NOMO-1 (cell line): ENCODE results near the gene TRRAP.
"Not testable (repeated sequence)": the region's sequence is repeated elsewhere in the genome, so short reads cannot be mapped to it uniquely, and the experiment has no call there.

Experiments
- DNase-seq, 2 experiments: peaks; one replicate each; lab custom pipeline; 2025; ENCODE audit not compliant: unreplicated experiment in 2 of 2; lab: John Stamatoyannopoulos, UW

TRRAP gene

DNA sequence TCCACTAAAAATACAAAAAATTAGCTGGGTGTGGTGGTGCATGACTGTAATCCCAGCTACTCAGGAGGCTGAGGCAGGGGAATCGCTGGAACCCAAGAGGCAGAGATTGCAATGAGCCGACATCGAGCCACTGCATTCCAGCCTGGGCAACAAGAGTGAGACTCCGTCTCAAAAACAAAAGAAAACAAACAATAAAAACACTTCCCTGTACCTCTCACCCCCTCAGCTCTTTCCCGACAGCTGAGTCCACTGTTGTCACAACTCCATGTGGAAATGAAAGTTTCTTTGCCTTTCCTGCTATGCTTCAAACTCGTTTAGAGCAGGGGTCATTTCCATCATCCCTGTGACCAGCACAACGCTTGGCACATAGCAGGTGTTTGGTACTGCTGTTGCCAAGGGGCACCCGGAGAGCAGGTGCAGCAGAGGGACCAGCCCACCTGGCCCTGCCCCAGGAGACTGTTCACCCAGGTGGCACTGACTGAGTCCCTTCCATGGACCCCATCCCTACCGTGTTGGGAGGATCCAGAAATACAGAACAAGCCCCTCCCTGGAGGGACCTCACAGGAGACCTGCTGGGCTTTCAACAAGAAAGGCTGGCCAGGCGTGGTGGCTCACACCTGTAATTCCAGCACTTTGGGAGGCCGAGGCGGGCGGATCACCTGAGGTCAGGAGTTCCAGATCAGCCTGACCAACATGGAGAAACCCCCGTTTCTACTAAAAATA is 13.4 kb upstream of the TRRAP start:
- peak; percentile 6 to 11 for DNase-seq

- DNase-seq, result no peak
Observed at GRCh38 chr7:98866351-98866750, 12.0 kb upstream of the TRRAP start.

- DNase-seq, result no peak
Observed at GRCh38 chr7:98866765-98867164, 11.6 kb upstream of the TRRAP start.

DNA sequence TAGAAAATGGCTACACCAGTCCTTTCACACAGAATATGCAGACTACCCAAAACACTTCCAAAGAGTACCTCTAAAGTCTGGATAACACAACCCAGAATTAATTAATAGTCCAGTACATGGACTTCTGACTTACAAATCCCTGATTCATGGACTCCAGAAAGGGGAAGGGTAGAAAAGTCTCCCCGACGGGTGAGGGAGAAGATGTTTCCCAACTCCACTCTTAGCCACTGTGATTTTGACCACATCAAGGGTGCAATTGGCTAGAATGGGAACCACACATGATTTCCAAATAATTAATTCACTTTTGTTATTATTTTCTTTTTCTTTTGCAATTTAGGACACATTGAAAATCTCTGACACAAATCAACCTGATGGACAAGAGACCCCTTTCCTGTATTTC is 9.9 kb upstream of the TRRAP start:
- DNase-seq, result peak in 1 of 2 experiments; percentile 30

DNA sequence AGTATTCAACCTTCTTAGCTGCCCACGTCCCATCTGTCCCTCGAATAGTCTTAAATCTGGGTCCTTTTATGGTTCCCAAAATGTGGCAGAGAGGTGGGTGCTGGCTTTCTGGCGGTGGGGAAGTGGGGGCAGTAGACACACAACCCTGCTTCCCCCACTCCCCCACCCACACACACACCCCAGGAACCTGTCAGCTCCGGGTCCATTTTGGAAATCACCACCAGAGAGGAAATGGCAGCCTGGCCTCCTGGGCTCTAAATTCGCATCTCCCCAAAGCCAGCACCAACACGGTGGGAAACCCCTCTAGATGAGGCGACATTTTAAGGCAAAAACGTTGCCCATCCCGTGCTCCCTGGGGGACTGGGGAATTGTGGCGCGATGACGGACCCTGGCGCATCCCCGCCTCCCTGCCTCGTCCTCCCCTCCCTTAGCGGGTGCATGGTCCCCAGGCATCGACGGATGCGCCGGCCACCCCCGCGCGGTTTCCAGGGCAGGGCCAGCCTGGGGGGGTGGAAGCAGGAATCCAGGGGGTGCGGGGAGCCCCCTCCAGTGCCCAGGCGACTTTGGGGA is 9.2 kb upstream of the TRRAP start:
- no peak for DNase-seq

DNA sequence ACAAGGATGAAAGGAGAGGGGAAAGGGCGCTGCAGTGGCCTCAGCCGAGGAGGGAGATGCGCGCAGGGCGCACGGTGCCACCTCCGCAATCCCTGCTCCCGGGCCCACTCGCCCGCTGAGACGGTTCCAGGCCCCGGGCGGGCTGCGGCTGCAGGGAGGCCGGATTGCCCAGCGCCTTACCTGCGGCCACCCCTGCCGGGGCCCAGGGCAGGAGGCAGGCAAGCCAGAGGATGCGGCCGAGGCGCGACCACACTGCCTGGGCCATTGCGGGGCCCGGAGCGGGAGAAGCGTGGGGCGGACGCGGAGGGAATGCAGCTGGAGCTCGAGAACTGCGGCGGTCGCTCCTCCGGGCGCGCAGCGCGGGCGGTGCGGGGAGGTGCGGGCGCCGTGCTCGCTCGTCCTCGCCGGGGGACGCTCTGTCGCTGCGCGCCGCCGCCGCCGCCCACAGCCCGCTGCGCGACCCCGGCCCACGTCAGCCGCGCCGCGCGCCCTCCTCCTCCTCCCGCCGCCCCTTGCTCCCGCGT is 8.7 kb upstream of the TRRAP start, which contains the start of gene TMEM130:
Gene TMEM130, minus strand, starts transcription at position 418 of the 524 bp plus-strand sequence. Its CDS starts 153 bp downstream, at position 265.
- no peak for DNase-seq

DNA sequence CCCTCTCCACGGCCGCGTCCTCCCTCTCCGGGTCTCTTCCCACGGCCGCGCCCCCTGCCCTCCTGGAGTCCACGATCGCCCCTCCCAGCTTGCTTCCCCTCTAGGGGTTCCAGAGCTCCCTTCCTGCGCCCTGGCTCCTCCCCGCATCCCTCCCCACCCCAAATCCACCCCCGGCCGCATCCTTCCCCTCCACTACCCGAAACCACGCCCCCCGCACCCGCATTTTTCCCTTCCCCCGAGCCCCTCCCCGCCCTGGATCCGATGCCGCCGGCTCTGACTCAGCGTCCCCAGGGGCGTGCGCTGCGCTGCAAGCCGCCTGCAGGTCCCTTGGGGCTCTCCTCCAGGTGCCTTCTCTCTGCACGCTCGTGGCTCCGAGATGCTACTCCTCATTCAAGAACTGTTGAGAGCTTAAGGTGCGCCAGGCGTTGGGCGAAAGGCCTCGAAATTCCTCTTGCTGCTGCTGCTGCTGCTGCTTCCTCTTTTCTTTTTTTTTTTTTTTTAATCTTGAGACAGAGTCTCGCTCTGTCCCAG is 8.1 kb upstream of the TRRAP start:
- peak; percentile 69 to 81 for DNase-seq

DNA sequence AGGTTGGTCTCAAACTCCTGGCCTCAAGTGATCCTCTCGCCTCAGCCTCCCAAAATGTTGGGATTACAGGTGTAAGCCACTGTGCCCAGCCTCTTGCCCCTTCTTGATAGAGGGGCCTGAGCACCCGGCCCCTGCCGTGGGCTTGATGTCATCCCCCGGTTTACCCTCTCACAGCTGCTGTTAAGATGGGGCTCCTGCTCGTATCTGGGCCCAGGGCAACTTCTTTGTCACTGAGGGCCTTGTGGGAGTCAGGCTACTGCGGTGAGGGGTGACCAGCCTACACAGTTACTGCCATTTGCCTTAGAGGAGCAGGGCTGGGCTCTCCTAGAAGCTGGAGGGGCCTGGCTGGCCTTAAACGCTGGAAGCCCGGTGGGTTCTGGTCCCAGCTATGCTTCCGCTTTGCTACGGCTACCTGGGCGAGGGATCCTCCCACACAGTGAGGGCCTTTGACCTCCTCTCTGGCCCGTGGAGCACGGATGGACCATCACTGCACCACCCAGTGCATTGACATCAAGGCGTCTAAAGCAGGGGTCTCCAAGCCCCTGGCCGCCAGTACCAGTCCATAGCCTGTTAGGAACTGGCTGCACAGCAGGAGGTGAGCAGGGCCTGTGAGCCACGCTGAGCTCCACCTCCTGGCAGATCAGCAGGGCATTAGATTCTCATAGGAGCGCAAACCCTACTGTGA is 7.4 kb upstream of the TRRAP start:
- no peak for DNase-seq

DNA sequence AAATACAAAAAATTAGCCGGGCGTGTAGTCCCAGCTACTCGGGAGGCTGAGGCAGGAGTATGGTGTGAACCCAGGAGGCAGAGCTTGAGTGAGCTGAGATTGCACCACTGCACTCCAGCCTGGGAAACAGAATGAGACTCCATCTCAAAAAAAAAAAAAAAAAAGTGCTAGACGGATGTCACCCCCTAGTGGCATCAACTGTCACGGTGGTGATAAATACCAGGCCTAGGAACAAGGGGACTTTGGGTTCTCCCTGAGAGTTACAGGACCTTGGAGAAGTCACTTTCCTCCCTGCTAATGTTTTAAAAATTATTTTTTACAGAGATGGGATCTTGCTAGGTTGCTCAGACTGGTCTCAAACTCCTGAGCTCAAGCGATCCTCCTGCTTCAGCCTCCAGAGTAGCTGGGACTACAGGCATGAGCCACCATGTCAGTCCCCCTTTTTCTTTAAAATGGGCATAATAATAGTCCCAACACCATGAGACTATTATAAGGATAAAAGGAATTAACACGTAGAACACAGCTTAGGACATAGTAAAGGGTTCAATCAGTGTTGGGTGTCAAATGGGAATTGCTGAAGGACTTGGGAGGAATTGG is 5.9 kb upstream of the TRRAP start:
- peak in 1 of 2 experiments; percentile 33 for DNase-seq

DNA sequence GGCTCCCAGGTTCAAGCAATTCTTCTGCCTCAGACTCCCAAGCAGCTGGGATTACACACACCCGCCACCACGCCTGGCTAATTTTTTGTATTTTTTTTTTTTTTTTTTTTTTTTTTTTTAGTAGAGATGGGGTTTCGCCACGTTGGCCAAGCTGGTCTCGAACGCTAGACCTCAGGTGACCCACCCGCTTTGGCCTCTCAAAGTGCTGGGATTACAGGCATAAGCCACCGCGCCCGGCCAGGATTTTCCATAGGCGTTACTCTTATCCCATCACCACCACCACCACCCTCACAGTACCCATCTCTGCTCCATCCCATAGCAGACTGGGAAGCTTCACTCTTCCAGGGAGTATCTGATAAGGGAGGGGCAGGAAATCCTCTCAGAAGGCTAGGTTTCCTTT is 4.7 kb upstream of the TRRAP start:
- DNase-seq, result not testable (repeated sequence)

DNA sequence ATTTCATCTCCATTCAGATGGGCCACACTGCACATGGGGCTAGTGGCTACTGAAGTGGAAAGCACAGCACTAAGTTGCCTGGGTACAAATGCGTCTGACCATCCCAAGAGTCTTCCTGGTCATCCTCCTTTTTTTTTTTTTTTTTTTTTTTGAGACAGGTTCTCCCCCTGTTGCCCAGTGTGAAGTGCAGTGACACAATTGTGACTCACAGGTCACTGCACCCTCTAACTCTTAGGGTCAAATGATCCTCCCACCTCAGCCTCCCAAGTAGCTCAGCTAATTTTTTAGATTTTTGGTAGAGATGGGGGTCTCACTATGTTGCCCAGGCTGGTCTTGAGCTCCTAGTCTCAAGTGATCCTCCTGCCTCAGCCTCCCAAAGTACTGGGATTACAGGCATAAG is 3.4 kb upstream of the TRRAP start:
- no peak for DNase-seq

DNA sequence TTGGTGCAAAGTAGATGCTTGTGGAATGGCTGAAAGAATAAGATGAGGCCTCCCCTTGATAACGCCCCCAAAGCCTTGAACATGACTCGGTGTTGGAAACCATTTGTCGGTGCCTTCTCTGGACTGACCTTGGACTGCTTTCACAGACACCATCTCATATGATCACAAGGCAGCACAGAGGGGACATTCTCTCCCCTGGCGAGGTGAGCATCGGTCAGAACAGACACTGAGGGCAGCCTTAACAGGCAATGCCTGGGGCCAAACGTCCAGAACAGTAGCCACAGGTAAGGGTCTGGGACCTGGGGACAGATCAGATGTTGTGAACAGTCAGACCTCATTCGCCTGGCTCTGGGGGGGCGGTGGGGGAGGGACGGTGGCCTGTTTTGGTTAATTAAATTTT is 2.8 kb upstream of the TRRAP start:
- no peak for DNase-seq

- no peak for DNase-seq
Observed at GRCh38 chr7:98877146-98877545, 1.2 kb upstream of the TRRAP start.

DNA sequence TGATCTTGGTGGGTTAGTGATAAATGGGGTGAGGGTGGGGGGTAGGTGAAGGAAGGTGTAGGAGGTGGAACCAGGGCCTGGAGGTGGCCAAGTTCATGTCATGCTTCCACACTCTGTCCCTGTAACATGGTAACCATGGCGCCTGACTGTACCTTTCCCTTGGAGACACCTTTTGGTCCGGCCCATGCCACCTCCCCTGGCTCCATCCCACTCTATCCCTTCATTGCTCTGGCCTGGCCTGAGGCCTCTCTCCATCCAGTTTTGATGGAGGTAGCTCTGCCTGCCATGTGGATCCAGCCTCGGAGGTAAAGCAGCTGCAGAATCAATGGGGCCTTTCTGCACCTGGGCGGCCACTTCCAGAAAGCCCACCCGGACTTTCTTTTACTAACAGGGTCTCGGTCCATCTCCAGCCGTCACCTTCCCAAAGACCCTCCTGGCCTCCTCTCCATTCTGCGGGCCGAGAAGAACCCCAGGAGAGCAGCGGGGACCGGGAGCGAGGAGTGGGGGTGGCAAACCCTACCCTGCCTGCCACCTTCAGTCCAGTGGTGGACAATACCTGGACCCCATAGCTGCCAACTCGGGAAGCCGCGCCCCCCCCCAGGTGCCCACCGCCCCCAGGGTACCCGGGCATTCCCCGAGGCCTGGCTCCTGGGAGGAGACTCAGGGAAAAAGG is 504 bp upstream of the TRRAP start:
- DNase-seq, result no peak

DNA sequence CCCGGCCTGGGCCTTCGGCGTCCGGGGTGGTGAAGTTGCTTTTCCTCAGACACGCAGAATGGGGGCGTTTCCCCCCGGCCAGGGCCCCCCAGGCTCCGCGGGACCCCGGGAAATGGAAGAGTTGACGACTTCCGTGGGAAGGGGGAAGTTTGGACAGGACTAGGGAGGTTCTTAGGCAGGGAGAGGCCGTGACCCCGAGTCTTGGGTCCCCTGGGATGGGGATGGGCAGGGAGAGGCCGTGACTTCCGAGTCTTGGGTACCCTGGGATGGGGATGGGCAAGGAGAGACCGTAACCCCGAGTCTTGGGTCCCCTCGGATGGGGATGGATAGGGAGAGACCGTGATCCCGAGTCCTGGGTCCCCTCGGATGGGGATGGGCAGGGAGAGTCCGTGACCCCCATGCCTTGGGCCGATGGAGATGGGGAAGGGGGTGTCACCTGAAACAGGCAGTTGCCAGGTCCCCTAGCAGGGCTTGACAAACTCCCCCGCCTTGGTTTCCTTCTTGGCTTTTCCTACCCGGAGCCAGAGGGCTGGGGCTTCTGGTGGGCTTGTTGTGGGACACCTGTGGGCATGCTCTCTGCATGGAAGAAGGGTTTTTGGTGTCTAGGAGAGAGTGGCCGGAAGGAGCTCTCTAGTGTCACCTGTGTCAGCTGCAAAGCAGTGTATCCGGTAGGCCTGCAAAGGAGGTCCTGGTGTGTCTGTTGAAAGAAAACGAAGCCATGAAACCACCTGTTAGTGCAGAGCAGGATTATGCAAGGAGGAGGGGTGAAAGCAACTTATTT is 1.1 kb downstream of the TRRAP start:
- peak; percentile 17 to 48 for DNase-seq

- no peak for DNase-seq
Observed at GRCh38 chr7:98879979-98880315, 1.6 kb downstream of the TRRAP start.

DNA sequence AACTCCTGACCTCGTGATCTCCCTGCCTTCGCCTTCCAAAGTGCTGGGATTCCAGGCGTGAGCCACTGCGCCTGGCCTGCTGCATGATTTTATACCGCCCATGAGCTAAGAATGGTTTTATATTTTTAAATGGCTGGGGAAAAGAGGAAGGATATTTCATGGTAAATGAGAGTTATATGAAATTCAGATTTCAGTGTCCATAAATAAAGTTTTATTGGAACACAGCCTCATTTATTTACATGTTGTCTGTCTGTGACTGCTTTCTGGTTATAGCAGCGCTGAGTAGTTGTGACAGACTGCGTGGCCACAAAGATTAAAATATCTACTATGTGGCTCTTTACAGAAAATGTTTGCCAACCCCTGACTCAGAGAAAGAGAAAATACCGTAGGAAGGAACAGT is 2.2 kb downstream of the TRRAP start:
- no peak for DNase-seq

- no peak for DNase-seq
Observed at GRCh38 chr7:98881561-98882315, 3.4 kb downstream of the TRRAP start.

DNA sequence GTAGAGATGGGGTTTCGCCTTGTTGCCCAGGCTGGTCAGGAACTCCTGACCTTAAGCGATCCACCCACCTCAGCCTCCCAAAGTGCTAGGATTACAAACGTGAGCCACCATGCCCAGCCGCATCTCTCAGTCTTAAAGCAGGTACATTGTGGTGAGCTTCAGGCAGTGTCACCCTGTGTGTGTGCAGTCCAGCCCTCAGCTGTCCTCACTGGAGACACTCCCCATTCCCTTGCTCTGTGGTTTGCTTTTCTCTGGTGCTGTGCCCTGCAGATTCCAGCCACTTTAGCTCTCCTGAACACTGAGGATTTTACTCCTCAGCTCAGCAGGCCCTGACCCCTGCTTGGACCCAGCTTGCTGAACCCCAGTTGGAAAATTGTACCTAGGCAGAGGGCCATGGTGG is 6.1 kb downstream of the TRRAP start:
- no peak for DNase-seq
